Transverse colon (tissue), 4 donors: ENCODE results near the gene USP8. TPM values are rescaled to one million over a fixed set of nuclear protein-coding genes. Genes with fewer than 3 reads are reported as not detected.

Source experiments
- DNase-seq: peaks from one replicate; pipeline ENCODE4 v3.0.0-alpha.2; 2019
- H3K27ac ChIP-seq, 4 donors: fragments of 200-600 bp; sonication (generic); 2 replicates each; pipeline ENCODE4 v1.5.1; 2016 to 2018; ENCODE audit warnings: inconsistent platforms in 4 of 4
- H3K27me3 ChIP-seq: fragments of 200-600 bp; sonication (generic); 2 replicates; pipeline ENCODE4 v1.5.1; 2017; ENCODE audit warnings: inconsistent platforms
- H3K36me3 ChIP-seq, 4 donors: fragments of 200-600 bp; sonication (generic); 2 replicates each; pipeline ENCODE4 v1.5.1; 2017 to 2019; ENCODE audit warnings: inconsistent platforms in 4 of 4
- H3K4me1 ChIP-seq, 4 donors: fragments of 200-600 bp; sonication (generic); 2 replicates each; pipeline ENCODE4 v1.5.1; 2017 to 2020; ENCODE audit warnings: inconsistent platforms in 4 of 4
- H3K4me3 ChIP-seq, 4 donors: fragments of 200-600 bp; sonication (generic); 1 replicate in 1 of 4; 2 replicates in 3 of 4; pipeline versions ENCODE4 v1.5.1 to v1.6.1; 2017 to 2019; ENCODE audit warnings: inconsistent platforms in 4 of 4
- H3K9me3 ChIP-seq, 2 donors: fragments of 200-600 bp; sonication (generic); 2 replicates each; pipeline ENCODE4 v1.5.1; 2017 to 2019; ENCODE audit warnings: inconsistent platforms in 2 of 2
- CTCF ChIP-seq, 5 experiments: fragments of 200-600 bp in 3 of 5; fragments of 450-650 bp in 2 of 5; sonication (generic) in 3 of 5; IDR thresholded peaks; 1 replicate in 2 of 5; 2 replicates in 3 of 5; pipeline ENCODE4 v1.5.1; 2016 to 2017; ENCODE audit warnings: antibody characterized with exemption in 5 of 5, inconsistent platforms in 3 of 5, mild to moderate bottlenecking in 2 of 5, moderate library complexity in 1 of 5
- EP300 ChIP-seq: sonication (generic); formaldehyde crosslinking; IDR thresholded peaks from one replicate; pipeline ENCODE4 v1.6.1; 2017; ENCODE audit warnings: antibody characterized with exemption, low read depth
- POLR2A ChIP-seq: fragments of 450-650 bp; IDR thresholded peaks from one replicate; pipeline ENCODE4 v1.6.1; 2016; ENCODE audit warnings: antibody characterized with exemption, mild to moderate bottlenecking, moderate library complexity
- POLR2AphosphoS5 ChIP-seq, 3 donors: sonication (generic); formaldehyde crosslinking; IDR thresholded peaks; one replicate each; pipeline ENCODE4 v1.6.1; 2016; ENCODE audit warnings: antibody characterized with exemption in 3 of 3
- WGBS, 2 donors: methylation state at CpG; one replicate each; pipeline ENCODE4 v1.1.5; 2018; ENCODE audit warnings: low coverage in 1 of 2; 5-methylcytosine and 5-hydroxymethylcytosine counted together
- in situ Hi-C, 4 donors: fragments of 200-750 bp; cut with MboI; loops; one replicate each; pipeline versions ENCODE4 v1.15.0 to v1.15.1; 2017; ENCODE audit warnings: low sequenced_read_pairs in 3 of 4, low pct_ligation_motif_present in 1 of 4, low pct_unique_long_range_greater_than_20kb in 1 of 4
- intact Hi-C: fragments of 100-400 bp; cut with DNase I; formaldehyde crosslinking; loops from one replicate; pipeline ENCODE4 v1.15.1; 2023; ENCODE audit warnings: low total_unique reads
- total RNA-seq, 4 donors: library from RNA; depleted of rRNA; stranded (reverse); fragments of >200 nt; gene quantifications; one replicate each; pipeline ENCODE4 v1.1.0, GENCODE V29; 2016

Gene USP8
- total RNA-seq, 4 donors from 2014 or later, result 17.9 to 102 (median 68.9) TPM

DNA sequence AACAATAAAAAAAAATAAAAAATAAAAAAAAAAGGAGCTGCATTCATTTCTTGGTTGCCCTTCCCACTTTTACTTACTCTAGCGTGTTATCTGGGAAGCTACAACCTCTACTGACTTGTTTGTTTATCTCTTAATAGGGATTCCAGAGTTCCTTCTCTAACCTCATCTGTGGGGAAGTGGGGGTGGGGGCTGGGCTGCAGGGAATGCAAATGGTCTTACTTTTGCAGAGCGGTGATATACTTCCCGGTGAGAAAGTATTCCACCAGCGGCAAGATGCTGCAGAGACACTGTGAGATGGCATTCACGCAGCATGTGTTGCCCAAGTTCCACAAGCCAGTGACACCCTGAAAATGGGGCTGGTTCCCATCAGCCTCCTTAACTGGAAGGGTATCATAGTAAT is 120.2 kb downstream of the USP8 start:
- intact Hi-C loops, result no loop called here

DNA sequence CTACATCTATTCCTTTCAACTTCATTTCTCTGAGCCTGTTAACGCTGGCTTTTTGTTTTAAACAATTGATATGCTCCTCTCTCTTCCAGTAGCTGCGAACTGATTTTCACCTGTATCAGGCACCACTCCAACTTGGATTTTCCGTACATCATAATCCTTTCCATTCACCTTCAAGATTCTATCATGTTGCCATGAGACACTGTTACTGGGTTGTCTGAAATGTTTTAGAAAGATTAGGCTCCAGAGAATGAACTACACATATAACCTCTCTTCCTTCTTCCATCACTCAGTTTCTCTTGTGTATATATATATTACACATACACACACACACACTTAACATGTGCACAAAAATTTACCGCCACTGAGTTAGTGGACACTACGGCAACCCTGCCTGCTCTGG is 122.4 kb downstream of the USP8 start, which contains the start of gene USP50:
Gene USP50, minus strand, starts transcription at position 101 of the 400 bp plus-strand sequence. CDS start 141 bp downstream, outside the sequence.
- WGBS, 2 donors, result 90 to 94% methylated on average over 5 of the region's 5 CpGs
- no peak for DNase-seq
- no peak within 1 kb of the TSS for H3K27ac ChIP-seq
- in situ Hi-C loops, result no loop called here
- intact Hi-C loops, result no loop called here
- H3K4me3 ChIP-seq, result no peak within 1 kb of the TSS
- H3K36me3 ChIP-seq, result no peaks in the 10 kb centered on the region
- TF ChIP-seq CTCF (IDR thresholded peaks at IDR 0.05) (no peak), EP300 (no peak), POLR2AphosphoS5 (IDR thresholded peaks at IDR 0.05) (no peak), POLR2A (no peak)
- H3K4me1 ChIP-seq, result no peaks in the 10 kb centered on the region
- no peaks in the 10 kb centered on the region for H3K9me3 ChIP-seq
- no peaks in the 10 kb centered on the region for H3K27me3 ChIP-seq

More for the DNA sequence above, 120.2 kb downstream of the USP8 start:
- Histone ChIP-seq H3K36me3 (no peaks in the 10 kb centered on the region), H3K4me3 (no peak overlapping the region), H3K9me3 (no peaks in the 10 kb centered on the region), H3K27ac (no peak overlapping the region), H3K4me1 (no peaks in the 10 kb centered on the region), H3K27me3 (no peaks in the 10 kb centered on the region)
- TF ChIP-seq CTCF (IDR thresholded peaks at IDR 0.05), result no peak
- TF ChIP-seq EP300, result no peak
- TF ChIP-seq POLR2AphosphoS5 (IDR thresholded peaks at IDR 0.05), result no peak
- no peak for TF ChIP-seq POLR2A
- in situ Hi-C loops, result no loop called here
- no peak for DNase-seq
- WGBS, 2 donors, result 79 to 88% methylated on average over 1 to 5 of the region's 5 CpGs

DNA sequence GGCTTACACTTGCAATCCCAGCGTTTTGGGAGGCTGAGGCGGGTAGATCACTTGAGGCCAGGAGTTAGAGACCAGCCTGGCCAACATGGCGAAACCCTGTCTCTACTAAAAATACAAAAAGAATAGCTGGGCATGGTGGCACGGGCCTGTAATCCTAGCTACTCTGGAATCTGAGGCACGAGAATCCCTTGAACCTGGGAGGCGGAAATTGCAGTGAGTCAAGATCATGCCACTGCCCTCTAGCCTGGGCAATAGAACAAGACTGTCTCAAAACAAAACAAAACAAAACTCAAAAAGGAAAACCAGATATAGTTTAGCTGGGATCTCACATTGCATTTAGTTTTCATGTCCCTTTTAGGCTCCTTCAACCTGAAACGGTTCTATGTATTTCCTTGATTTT is 125.1 kb downstream of the USP8 start:
- H3K4me1 ChIP-seq, result no peaks in the 10 kb centered on the region
- intact Hi-C loops (no loop called here), in situ Hi-C loops (no loop called here)
- no peak overlapping the region for H3K27ac ChIP-seq
- H3K9me3 ChIP-seq, result no peaks in the 10 kb centered on the region
- H3K4me3 ChIP-seq, result no peak overlapping the region
- 82 to 87% methylated on average over 7 of the region's 7 CpGs for WGBS, 2 donors
- no peak for DNase-seq
- no peaks in the 10 kb centered on the region for H3K27me3 ChIP-seq
- TF ChIP-seq POLR2A, result no peak
- TF ChIP-seq CTCF (IDR thresholded peaks at IDR 0.05), result no peak
- TF ChIP-seq POLR2AphosphoS5 (IDR thresholded peaks at IDR 0.05), result no peak
- TF ChIP-seq EP300, result no peak
- H3K36me3 ChIP-seq, result no peaks in the 10 kb centered on the region

- in situ Hi-C loops, result no loop called here
- WGBS, 2 donors, result 67 to 72% methylated on average over 4 of the region's 4 CpGs
Measured at GRCh38 chr15:50552238-50552637, 128.0 kb downstream of the USP8 start.

More at GRCh38 chr15:50552238-50552637, 128.0 kb downstream of the USP8 start:
- H3K36me3 ChIP-seq, result no peaks in the 10 kb centered on the region
- H3K9me3 ChIP-seq, result no peaks in the 10 kb centered on the region
- TF ChIP-seq POLR2AphosphoS5 (IDR thresholded peaks at IDR 0.05), result no peak
- TF ChIP-seq POLR2A, result no peak
- no peak for TF ChIP-seq CTCF (IDR thresholded peaks at IDR 0.05)
- TF ChIP-seq EP300, result no peak
- H3K27me3 ChIP-seq, result no peaks in the 10 kb centered on the region
- H3K4me3 ChIP-seq, result no peak overlapping the region
- H3K27ac ChIP-seq, result no peak overlapping the region
- no peak for DNase-seq
- intact Hi-C loops, result no loop called here
- H3K4me1 ChIP-seq, result no peaks in the 10 kb centered on the region
